Measurements from ENCODE around the gene SPTSSA.

GRCh38 chr14:34403646-34404045 lies 58.4 kb downstream of the SPTSSA start:
- TF ChIP-seq FOXM1 (IDR thresholded peaks at IDR 0.05; ENCODE audit: borderline replicate concordance) (no peak), FOXK2 (IDR thresholded peaks at IDR 0.05) (no peak), TARDBP (IDR thresholded peaks at IDR 0.05) (no peak), PKNOX1 (IDR thresholded peaks at IDR 0.05) (no peak), ELF4 (IDR thresholded peaks at IDR 0.05) (no peak)
